Measurements from ENCODE around the gene KLF15. TPM values are rescaled to one million over a fixed set of nuclear protein-coding genes. Genes with fewer than 3 reads are reported as not detected.

KLF15 gene
- total RNA-seq, 4 donors from 2014 or later = 20.6 to 49.2 (median 27.5) TPM

GRCh38 chr3:126378341-126378751 lies 21.1 kb upstream of the KLF15 start:
- Histone ChIP-seq H3K9me3 (no peaks in the 10 kb centered on the region), H3K27me3 (no peaks in the 10 kb centered on the region), H3K27ac (no peak overlapping the region), H3K4me1 (peaks cover 0 to 8% of the 10 kb centered on the region in 2 donors), H3K36me3 (no peaks in the 10 kb centered on the region), H3K4me3 (replicated peaks in 1 of 3) (no peak overlapping the region)
- peak in 1 of 2 donors; percentile 27 for DNase-seq
- intact Hi-C loops (cut with DNase I) = no loop called here
- 54 to 58% methylated on average over 6 of the region's 6 CpGs for WGBS, 2 donors
- no peak for TF ChIP-seq POLR2A (IDR thresholded peaks at IDR 0.05)
- no peak for TF ChIP-seq CTCF (IDR thresholded peaks at IDR 0.05)

GRCh38 chr3:126377211-126377610 lies 20.0 kb upstream of the KLF15 start:
- Histone ChIP-seq H3K36me3 (no peaks in the 10 kb centered on the region), H3K4me3 (replicated peaks in 1 of 3) (no peak overlapping the region), H3K4me1 (peaks cover 0 to 8% of the 10 kb centered on the region in 2 donors), H3K9me3 (no peaks in the 10 kb centered on the region), H3K27ac (no peak overlapping the region), H3K27me3 (no peaks in the 10 kb centered on the region)
- DNase-seq = no peak
- intact Hi-C loops (cut with DNase I) = no loop called here
- 96 to 100% methylated on average over 3 of the region's 3 CpGs for WGBS, 2 donors
- TF ChIP-seq CTCF (IDR thresholded peaks at IDR 0.05) = no peak
- no peak for TF ChIP-seq POLR2A (IDR thresholded peaks at IDR 0.05)

- no peak overlapping the region for H3K27ac ChIP-seq
- H3K9me3 ChIP-seq = no peaks in the 10 kb centered on the region
- H3K27me3 ChIP-seq = no peaks in the 10 kb centered on the region
- WGBS, 2 donors = 54 to 55% methylated on average over 3 of the region's 3 CpGs
- peaks cover 0 to 8% of the 10 kb centered on the region in 2 donors for H3K4me1 ChIP-seq
- intact Hi-C loops (cut with DNase I) = no loop called here
- TF ChIP-seq POLR2A (IDR thresholded peaks at IDR 0.05) (no peak), CTCF (IDR thresholded peaks at IDR 0.05) (no peak)
- H3K36me3 ChIP-seq = no peaks in the 10 kb centered on the region
- DNase-seq = no peak
- no peak overlapping the region for H3K4me3 ChIP-seq (replicated peaks in 1 of 3)
Measured at GRCh38 chr3:126376444-126376843, 19.2 kb upstream of the KLF15 start.

GRCh38 chr3:126375835-126376331 lies 18.7 kb upstream of the KLF15 start:
- Histone ChIP-seq H3K36me3 (no peaks in the 10 kb centered on the region), H3K27ac (no peak overlapping the region), H3K4me1 (peaks cover 0 to 8% of the 10 kb centered on the region in 2 donors), H3K27me3 (no peaks in the 10 kb centered on the region), H3K4me3 (replicated peaks in 1 of 3) (no peak overlapping the region), H3K9me3 (no peaks in the 10 kb centered on the region)
- WGBS, 2 donors = 83% methylated on average over 2 to 8 of the region's 13 CpGs
- DNase-seq = no peak
- TF ChIP-seq POLR2A (IDR thresholded peaks at IDR 0.05) (no peak), CTCF (IDR thresholded peaks at IDR 0.05) (no peak)
- intact Hi-C loops (cut with DNase I) = no loop called here

GRCh38 chr3:126373682-126374601 lies 16.7 kb upstream of the KLF15 start:
- Histone ChIP-seq H3K9me3 (no peaks in the 10 kb centered on the region), H3K4me3 (replicated peaks in 1 of 3) (no peak overlapping the region), H3K27me3 (no peaks in the 10 kb centered on the region), H3K36me3 (no peaks in the 10 kb centered on the region), H3K4me1 (peaks cover 0 to 8% of the 10 kb centered on the region in 2 donors), H3K27ac (peak overlapping the region in 1 of 3 donors; percentile 15)
- peak; percentile 70 to 74 for DNase-seq
- intact Hi-C loops (cut with DNase I) = no loop called here
- 59 to 62% methylated on average over 21 of the region's 21 CpGs for WGBS, 2 donors
- TF ChIP-seq POLR2A (IDR thresholded peaks at IDR 0.05) (no peak), CTCF (IDR thresholded peaks at IDR 0.05) (no peak)

All from thyroid gland (tissue), 4 donors.